GM12878 (cell line): ENCODE measurements around the gene ID3. TPM values are rescaled to one million over a fixed set of nuclear protein-coding genes. Genes with fewer than 3 reads are reported as not detected.

ENCODE experiments used
- BRCA1 ChIP-seq: IDR thresholded peaks from 2 replicates; pipeline ENCODE4 v1.6.1; 2011; ENCODE audit warnings: low read depth, low read length, improper control_type of control experiment
- EGR1 ChIP-seq, 2 experiments: IDR thresholded peaks; 1 replicate in 1 of 2; 2 replicates in 1 of 2; pipeline ENCODE4 v1.6.1; 2011 to 2012; ENCODE audit warnings: low read depth in 2 of 2, low read length in 2 of 2, borderline replicate concordance in 1 of 2, mild to moderate bottlenecking in 1 of 2, moderate library complexity in 1 of 2
- FOXM1 ChIP-seq: IDR thresholded peaks from 2 replicates; pipeline ENCODE4 v1.6.1; 2012; ENCODE audit warnings: low read depth, mild to moderate bottlenecking, inconsistent platforms, low read length, moderate library complexity
- HDAC2 ChIP-seq: fragments of 200-600 bp; sonication (generic); IDR thresholded peaks from 2 replicates; pipeline ENCODE4 v1.6.1; 2017
- IKZF1 ChIP-seq: fragments of 450-650 bp; conservative IDR thresholded peaks from 2 replicates; pipeline ENCODE4 v1.6.1; 2017; ENCODE audit warnings: antibody characterized with exemption, mild to moderate bottlenecking
- MEF2A ChIP-seq: IDR thresholded peaks from 2 replicates; pipeline ENCODE4 v1.6.1; 2011; ENCODE audit warnings: low read depth, mild to moderate bottlenecking, low read length, moderate library complexity; ENCODE audit not compliant: insufficient read depth
- NBN ChIP-seq: fragments of 450-650 bp; IDR thresholded peaks from 2 replicates; pipeline ENCODE4 v1.6.1; 2016
- NFXL1 ChIP-seq: fragments of 450-650 bp; IDR thresholded peaks from 2 replicates; pipeline ENCODE4 v1.6.1; 2017; ENCODE audit warnings: antibody characterized with exemption, mild to moderate bottlenecking, borderline replicate concordance
- POLR2A ChIP-seq: IDR thresholded peaks from 2 replicates; pipeline ENCODE4 v1.6.1; 2011; ENCODE audit warnings: low read depth, mild to moderate bottlenecking, low read length
- PRDM15 ChIP-seq: fragments of 450-650 bp; formaldehyde crosslinking; IDR thresholded peaks from 2 replicates; pipeline ENCODE4 v1.4.0; 2020; ENCODE audit warnings: mild to moderate bottlenecking, moderate library complexity
- RCOR1 ChIP-seq: conservative IDR thresholded peaks from 2 replicates; pipeline ENCODE4 v1.6.1; 2012; ENCODE audit warnings: low read depth, low read length, improper control_type of control experiment
- ZBTB4 ChIP-seq: fragments of 450-650 bp; formaldehyde crosslinking; IDR thresholded peaks from 2 replicates; pipeline ENCODE4 v1.4.0; 2022; ENCODE audit warnings: mild to moderate bottlenecking, moderate library complexity
- polyA plus RNA-seq, 11 experiments: library from polyadenylated mRNA; depleted of rRNA in 4 of 11; unstranded in 6 of 11; stranded (reverse) in 5 of 11; fragments of >200 nt; fragmentation: Nextera tagmentation in 4 of 11; fragmentation: Illumina TruSeq in 1 of 11; extraction: Ambion mirVana in 4 of 11; extraction: Trizol in 1 of 11; gene quantifications; 1 replicate in 1 of 11; 2 replicates in 10 of 11; pipeline versions ENCODE4 v1.2.1 to v1.2.3, GENCODE V29; 2011 to 2016; ENCODE audit warnings: inconsistent platforms in 2 of 11, missing spikeins in 2 of 11, low read depth in 1 of 11
- total RNA-seq, 4 experiments: library from RNA; depleted of rRNA in 3 of 4; stranded (reverse); fragments of >200 nt in 3 of 4; fragmentation: Illumina TruSeq in 1 of 4; extraction: Trizol in 1 of 4; gene quantifications; 2 replicates each; pipeline versions ENCODE4 v1.2.1 to v1.2.3, GENCODE V29; 2013 to 2021
- TF ChIP-seq, protein P1 (sequence below): IDR thresholded peaks from 2 replicates; pipeline ENCODE4 v1.6.1; 2012; ENCODE audit warnings: mild to moderate bottlenecking, low read depth, low read length
- TF ChIP-seq, protein P2 (sequence below): fragments of 450-650 bp; IDR thresholded peaks from 2 replicates; pipeline ENCODE4 v1.6.1; 2014; ENCODE audit warnings: mild to moderate bottlenecking
- TF ChIP-seq, protein P3 (sequence below): IDR thresholded peaks from 2 replicates; pipeline ENCODE4 v1.6.1; 2011; ENCODE audit warnings: borderline replicate concordance, low read depth, mild to moderate bottlenecking, moderate library complexity, mixed read lengths, low read length; ENCODE audit not compliant: insufficient read depth; ENCODE audit errors: extremely low read length
- TF ChIP-seq, protein P4 (sequence below): IDR thresholded peaks from 2 replicates; pipeline ENCODE4 v1.6.1; 2011; ENCODE audit warnings: low read depth, low read length, improper control_type of control experiment, borderline replicate concordance

ID3 gene
- total and polyA plus RNA-seq, 10 of the 15 experiments (the other 5 are each of a cell fraction or from before 2014, with no cell fraction given) = 42.7 to 475 (median 207) TPM

GRCh38 chr1:23539698-23540266 is 19.5 kb downstream of the ID3 start (continued):
- TF ChIP-seq, protein P1, sequence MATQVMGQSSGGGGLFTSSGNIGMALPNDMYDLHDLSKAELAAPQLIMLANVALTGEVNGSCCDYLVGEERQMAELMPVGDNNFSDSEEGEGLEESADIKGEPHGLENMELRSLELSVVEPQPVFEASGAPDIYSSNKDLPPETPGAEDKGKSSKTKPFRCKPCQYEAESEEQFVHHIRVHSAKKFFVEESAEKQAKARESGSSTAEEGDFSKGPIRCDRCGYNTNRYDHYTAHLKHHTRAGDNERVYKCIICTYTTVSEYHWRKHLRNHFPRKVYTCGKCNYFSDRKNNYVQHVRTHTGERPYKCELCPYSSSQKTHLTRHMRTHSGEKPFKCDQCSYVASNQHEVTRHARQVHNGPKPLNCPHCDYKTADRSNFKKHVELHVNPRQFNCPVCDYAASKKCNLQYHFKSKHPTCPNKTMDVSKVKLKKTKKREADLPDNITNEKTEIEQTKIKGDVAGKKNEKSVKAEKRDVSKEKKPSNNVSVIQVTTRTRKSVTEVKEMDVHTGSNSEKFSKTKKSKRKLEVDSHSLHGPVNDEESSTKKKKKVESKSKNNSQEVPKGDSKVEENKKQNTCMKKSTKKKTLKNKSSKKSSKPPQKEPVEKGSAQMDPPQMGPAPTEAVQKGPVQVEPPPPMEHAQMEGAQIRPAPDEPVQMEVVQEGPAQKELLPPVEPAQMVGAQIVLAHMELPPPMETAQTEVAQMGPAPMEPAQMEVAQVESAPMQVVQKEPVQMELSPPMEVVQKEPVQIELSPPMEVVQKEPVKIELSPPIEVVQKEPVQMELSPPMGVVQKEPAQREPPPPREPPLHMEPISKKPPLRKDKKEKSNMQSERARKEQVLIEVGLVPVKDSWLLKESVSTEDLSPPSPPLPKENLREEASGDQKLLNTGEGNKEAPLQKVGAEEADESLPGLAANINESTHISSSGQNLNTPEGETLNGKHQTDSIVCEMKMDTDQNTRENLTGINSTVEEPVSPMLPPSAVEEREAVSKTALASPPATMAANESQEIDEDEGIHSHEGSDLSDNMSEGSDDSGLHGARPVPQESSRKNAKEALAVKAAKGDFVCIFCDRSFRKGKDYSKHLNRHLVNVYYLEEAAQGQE = no peak
- TF ChIP-seq EGR1 (IDR thresholded peaks at IDR 0.05; ENCODE audit: borderline replicate concordance in 1 of 2, low read depth in 2 of 2, low read length in 2 of 2) (0 out of 3 replicates have a peak, but pooled peaks of 1 of the 2 experiments have one; percentile 6), HDAC2 (no peak), NFXL1 (no peak), RCOR1 (peak; percentile 82; the same call in 1 of the 2 replicates), MEF2A (0 out of 2 replicates have a peak, but pooled peaks have one; percentile 31), ZBTB4 (CRISPR knock-in tag) (no peak), FOXM1 (0 out of 2 replicates have a peak, but pooled peaks have one; percentile 55), IKZF1 (peak; percentile 77), NBN (peak; percentile 77; the same call in 1 of the 2 replicates), POLR2A (no peak), PRDM15 (CRISPR knock-in tag) (no peak), BRCA1 (no peak)
- TF ChIP-seq, protein P2, sequence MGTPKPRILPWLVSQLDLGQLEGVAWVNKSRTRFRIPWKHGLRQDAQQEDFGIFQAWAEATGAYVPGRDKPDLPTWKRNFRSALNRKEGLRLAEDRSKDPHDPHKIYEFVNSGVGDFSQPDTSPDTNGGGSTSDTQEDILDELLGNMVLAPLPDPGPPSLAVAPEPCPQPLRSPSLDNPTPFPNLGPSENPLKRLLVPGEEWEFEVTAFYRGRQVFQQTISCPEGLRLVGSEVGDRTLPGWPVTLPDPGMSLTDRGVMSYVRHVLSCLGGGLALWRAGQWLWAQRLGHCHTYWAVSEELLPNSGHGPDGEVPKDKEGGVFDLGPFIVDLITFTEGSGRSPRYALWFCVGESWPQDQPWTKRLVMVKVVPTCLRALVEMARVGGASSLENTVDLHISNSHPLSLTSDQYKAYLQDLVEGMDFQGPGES = no peak
- TF ChIP-seq, protein P3, sequence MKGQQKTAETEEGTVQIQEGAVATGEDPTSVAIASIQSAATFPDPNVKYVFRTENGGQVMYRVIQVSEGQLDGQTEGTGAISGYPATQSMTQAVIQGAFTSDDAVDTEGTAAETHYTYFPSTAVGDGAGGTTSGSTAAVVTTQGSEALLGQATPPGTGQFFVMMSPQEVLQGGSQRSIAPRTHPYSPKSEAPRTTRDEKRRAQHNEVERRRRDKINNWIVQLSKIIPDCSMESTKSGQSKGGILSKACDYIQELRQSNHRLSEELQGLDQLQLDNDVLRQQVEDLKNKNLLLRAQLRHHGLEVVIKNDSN = no peak
- TF ChIP-seq, protein P4, sequence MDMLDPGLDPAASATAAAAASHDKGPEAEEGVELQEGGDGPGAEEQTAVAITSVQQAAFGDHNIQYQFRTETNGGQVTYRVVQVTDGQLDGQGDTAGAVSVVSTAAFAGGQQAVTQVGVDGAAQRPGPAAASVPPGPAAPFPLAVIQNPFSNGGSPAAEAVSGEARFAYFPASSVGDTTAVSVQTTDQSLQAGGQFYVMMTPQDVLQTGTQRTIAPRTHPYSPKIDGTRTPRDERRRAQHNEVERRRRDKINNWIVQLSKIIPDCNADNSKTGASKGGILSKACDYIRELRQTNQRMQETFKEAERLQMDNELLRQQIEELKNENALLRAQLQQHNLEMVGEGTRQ = peak; percentile 24; the same call in 1 of the 2 replicates
